ENCODE data around the gene CEMIP2.

CEMIP2 gene

DNA sequence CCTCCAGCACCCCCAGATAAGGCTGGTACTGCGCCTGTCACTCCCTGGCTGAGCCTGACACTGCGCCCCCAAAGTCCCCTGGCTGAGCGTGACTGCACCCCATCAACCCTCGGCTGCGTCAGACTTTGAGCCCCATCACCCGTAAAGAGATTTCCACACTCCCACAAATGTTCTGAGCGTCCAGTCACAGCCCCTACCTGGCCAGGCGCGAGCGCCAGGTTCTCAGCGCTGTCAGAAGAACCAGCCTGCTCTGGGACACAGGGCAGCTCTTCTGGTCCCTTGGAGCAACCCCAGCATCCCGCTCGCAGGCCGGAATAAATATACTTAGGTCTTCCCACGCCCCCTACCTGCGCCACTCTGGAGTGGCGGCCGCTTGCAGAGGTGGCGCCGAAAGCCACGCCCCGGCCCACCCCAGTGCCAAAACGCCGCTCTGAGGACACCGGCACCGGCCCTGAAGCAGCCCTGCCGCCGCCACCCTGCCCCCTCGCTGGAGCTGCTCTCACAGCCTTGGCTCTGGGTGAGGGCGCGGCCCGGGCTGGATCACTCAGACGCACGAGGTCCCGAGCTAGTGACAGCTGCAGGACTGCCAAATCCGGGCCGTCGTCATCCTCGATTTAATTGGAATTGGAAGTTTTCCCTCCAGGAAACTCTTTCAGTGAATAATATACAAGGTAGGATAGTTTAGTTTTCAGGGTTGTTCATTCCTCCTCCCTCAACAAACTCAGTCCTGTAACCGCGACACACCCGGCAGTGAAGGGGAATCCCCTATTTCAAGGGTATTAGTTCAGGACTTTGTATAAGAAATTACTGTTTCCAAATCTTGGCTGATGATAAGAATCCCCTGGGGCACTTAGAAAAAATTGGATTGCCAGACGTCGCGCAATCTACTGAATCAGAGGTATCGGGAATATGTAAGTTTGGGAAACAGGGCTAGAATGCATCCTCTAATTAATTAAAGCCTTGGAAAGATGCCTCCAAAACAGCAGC is 1.2 kb upstream of the CEMIP2 start:
- DNase-seq, result peak; percentile 37 to 85

DNA sequence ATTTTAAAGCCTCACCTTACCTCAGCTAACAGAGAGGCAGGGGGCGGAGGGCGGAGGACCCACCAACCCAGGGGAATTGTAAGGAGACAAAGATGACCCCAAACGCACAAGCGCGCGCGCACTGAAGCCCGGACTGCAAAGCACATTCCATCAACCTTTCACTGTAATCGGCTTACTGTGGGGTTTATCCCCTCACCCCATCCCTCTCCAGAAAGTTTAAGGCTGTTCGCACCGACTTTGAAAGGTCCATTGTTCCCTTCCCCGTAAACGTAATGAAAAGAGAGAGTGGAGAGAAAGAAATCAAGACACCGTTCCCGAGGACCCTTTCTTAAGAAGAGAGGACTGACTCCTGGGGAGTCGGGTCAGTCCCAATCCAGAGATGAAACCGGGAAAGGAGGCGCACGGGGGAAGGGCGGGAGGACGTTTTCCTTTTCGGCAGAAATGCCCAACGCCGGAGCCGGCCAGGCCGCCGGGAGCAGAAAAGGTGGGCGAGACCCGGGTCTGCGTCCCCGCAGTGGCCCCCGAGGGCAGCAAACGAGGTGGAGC is 464 bp downstream of the CEMIP2 start:
- DNase-seq, result peak in 1 of 2 experiments; percentile 50

DNA sequence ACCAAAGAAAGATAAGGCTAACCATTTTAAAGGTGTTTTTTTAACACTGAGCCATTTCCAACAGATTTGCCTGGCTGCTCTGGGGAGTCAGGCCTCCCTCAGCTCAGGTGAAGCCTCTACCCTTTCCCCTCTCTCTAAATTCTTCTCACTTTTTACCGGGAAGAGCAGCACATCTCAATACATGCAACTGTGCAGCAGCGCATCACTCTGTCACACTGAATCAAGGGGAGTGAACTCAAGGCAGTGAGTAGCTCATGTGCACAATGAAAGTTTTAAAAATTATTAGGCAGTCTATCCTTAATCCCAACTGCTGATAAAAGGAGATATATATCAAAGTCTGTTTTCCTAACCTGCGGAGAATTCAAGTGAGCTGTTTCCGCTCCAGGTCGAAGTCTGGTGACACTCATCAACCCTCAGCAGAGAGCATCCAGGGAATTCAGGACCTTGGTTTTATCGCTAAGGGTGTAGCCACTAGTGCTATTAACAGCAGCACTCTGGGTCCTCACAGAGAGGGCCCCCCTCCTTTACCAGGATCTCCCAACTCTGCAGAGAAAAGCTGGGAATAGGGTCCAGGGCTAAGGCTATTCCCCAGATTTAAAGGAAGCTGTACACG is 1.0 kb downstream of the CEMIP2 start:
- peak in 1 of 2 experiments; percentile 12 for DNase-seq

DNA sequence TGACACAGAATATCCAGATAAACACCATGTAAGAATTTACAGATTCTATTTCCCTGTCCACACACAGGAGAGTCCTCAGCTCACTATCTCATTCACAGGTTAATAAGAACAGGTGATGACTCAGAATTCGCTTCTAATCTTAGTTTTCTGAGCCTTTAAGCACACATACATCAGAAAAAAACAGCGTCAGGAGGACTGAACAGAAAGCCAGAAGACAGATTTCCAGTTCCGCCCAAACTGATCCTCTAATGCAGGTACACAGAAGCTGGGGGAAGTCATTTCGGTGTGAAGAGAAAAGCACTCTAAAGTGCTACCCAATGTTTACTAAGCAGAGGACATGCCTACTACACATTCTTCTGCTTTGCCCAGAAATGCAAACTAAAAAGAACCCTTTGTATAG is 1.6 kb downstream of the CEMIP2 start:
- no peak for DNase-seq

DNA sequence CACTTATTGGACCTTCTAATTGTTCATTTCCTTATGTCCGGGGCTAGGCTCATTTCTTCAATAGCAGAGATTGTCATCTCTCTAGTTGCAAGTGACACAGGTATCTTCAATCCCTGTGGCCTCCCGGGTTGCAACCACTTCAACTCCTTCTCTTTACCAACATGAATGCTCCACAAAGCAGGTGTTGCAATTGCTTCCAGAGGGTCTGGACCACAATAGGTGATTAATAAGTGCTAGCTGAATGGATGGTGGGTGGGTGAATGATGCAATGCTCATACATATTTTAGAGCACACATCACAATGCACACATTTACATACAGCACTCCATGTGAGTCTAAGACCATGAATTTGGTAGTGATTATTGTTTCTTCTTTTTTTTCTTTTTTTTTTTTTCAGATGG is 2.6 kb downstream of the CEMIP2 start:
- no peak for DNase-seq

DNA sequence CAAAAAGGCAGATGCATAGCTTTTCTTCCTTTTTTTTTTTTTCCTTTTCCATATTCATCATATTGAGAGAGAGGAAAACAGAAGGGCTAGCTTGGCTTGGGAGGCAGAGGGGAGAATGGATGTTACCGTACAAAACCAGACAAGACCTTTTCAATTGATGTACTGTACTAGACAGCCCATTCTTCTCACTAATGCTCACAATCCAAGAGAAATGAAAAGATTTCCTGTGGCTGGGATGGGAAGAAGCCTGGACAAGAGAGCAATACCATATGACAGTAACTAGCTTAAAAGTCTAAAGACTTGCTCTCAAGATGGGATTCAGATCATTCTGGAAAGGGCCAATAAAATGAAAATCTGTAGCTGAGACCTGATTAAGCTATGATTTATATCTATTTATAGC is 3.4 kb downstream of the CEMIP2 start:
- DNase-seq, result no peak

DNA sequence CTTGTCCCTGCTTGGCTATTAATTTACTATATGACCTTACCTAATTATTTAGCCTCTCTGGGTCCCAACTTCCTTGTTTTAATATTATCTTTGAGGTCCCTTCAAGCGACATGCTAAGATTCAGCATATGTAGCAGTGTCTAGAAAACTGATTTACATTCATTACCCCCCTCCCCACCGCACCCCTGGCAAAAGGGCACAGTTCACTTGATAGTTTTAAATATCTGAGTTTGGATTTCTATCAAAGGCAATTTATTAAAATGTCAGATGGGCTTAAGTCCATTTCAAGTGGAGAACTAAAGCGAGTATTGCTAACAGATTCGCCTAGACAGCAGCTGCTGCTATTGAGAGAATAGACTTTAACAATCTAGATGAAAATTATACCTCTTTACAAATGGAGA is 3.9 kb downstream of the CEMIP2 start:
- no peak for DNase-seq

DNA sequence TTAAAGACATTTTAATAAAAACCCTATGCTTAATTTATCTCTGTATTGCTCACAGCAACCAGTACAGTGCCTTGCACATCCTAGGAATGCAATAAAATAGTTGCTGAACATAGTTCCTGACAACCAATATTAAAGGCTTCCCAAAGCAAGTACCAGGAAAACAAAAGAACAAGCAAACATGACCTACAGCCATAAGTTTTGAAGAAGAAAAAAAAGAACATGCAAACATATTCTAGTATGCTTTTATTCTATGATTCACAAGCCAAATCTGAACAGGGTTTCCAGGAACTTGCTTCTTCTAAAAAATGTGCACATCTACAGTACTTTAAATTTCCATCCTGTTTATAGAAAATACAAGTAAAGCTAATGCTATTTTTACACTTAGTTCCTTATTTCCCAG is 4.5 kb downstream of the CEMIP2 start:
- no peak for DNase-seq

DNA sequence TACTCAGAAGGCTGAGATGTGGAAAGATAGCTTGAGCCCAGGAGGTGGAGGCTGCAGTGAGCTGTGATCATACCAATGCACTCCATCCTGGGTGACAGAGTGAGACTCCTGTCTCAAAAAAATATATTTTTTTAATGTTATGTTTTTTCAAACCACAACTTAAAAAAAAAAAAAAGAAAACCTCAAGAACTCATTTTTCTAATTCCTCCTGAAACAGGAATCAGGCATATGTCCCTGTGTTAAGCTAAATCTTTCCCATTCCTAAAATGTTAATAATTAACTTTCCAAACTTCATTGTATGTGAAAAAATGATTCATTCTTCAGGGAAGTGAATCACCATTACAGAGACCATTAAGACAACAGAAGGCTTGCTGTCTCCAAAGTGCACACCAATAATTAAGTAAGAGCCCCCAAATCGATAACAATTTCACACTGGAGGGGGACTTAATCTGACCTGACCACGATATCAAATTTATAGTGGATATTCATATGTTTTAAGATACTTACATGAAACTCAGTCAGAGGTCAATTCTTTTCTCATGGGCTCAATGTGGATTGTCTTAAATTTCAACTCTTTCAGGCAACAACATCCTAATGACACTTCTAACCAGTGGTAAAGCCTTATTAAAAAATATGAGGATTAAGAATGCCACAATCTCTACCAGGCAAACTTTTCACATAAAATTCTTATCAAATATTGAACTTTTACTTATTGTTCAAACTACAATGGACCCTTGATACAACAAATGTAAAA is 5.2 kb downstream of the CEMIP2 start:
- no peak for DNase-seq

DNA sequence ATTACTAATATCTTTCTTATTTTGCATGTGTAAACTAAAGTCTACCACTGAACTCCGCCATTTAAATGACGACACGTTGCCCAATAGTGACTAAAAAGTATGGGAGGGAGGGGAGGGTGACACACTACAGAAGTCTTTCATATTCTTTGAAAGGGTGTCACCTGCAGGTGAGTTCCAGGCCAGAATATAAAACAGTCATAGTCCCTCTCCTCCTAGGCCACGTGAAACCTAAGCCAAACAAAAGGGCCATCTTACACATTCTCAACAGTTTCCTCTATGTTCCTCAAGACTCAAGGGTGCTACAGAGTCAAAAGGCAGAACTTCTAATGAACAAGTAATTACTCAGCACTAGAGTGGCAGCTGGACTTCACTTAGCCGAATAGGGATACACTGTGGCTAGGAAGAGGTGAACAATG is 6.4 kb downstream of the CEMIP2 start:
- DNase-seq, result peak; percentile 51 to 52

DNA sequence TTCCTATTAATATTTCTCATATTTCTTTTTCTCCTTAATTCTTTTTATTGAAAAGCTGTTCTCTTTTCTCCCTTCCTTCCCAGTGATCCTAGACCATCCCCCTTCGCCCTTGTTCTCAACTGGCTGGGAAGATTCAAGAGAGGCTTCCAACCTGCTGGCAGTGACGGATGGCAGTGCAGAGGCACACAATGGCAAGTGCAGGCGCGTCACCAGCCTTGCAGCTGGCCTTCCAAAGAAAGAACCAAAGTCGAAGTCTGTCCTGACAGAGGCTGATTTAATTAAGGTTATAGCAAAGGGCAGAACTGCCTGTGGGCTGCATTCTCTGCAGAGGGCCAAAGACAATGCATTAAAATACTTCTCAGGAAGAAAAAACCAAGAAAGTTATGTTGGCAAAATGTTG is 7.4 kb downstream of the CEMIP2 start:
- peak in 1 of 2 experiments; percentile 10 for DNase-seq

DNA sequence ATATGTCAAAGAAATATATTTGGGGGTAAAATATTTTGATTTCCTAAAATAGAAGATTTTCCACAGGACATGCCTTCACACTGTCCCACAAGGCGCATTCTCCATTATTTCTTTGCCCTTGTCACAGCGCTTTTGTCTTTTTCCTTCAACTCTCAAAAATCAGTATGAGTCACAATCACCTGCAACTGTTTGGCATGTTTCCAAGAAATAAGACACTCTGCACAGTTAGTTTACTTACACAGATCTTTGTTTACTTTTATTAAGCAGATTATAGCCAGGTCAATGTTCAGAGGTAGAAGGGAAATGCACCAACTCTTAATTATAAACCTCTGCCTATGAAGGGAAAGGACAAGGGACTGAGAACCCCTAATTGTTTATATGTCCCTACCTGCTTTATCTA is 9.5 kb downstream of the CEMIP2 start:
- peak; percentile 41 to 52 for DNase-seq

DNA sequence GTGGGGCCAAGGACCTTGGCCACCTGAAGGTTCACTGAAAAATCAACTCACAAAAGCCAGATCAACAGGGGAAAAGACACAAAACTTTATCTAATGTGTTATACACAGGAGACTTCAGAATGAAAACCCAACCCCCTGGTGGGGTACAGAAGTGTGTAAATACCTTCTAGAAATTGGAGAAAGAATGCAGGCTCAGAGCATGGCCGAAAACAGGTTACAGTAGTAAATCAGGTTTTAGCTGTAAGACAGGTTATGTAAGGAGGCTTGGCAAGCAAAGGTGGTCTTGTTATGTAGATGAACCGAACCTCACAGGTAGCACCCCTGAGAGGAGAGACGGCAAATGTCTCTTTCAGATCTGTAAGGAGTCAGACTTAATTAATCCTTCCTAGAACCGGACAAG is 10.0 kb downstream of the CEMIP2 start:
- DNase-seq, result no peak

DNA sequence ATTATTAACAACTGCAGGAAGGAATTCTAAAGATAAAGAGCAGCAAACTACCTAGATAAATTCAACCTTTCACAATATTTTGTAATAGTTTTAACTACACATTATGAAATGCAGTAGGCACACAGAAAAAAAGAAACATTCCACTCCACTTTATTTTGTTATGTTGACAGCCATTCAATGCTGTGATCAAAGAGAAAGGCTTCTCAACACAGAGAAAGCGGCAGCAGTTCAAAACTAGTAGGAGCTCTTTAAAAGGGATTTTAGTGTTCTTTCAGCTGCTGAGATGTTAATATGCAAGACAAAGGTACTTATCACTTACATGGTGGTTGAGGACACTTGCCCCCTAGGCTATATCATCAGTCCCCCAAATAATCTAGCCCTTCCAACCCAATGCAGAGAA is 11.6 kb downstream of the CEMIP2 start:
- no peak for DNase-seq

DNA sequence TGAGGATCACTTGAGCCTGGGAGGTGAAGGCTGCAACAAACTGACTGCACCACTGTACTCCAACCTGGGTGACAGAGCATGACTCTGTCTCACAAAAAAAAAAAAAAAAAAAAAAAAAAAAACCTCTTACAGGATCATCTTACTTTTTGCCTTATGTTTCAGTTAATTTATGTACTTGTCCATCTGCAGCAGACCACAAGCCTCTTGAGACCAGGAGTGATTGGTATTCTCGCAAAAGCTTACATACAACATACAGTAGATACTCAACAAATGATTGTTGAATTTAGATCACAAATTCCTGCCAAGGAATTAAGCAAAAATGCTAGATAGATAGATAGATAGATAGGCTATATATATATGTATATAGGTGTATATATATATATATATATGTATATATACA is 12.4 kb downstream of the CEMIP2 start:
- no peak for DNase-seq

DNA sequence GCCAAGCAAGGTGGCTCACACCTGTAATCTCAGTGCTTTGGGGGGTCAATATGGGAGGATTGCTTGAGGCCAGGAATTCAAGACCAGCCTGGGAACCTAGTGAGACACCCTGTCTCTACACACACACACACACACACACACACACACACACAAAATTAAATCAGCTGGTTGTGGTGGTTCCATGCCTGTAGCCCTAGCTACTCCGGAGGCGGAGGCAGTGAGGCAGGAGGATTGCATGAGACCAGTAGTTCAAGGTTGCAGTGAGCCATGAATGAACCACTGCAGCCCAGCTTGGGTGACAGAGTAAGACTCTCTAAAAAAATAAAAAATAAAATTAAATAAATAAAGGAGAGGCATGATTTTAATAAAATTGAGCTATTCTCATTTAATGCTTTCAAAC is 13.1 kb downstream of the CEMIP2 start:
- DNase-seq, result no peak

DNA sequence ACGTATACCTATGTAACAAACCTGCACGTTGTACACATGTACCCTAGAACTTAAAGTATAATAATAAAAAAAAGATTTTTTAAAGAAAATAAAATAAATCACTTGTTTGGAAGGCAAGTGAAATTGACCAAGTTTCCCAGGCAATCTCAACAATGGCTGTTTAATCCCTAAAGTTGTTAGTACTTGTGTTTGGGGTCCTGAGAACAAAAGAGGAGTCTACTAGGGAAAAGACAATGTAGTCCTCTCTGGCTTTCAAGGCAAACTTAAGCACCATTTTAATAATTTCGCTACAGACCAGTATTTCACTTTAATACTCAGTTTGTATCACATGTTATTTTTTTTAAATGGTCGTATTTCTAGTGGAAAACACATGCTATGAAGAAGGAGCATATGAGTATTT is 14.2 kb downstream of the CEMIP2 start:
- no peak for DNase-seq

DNA sequence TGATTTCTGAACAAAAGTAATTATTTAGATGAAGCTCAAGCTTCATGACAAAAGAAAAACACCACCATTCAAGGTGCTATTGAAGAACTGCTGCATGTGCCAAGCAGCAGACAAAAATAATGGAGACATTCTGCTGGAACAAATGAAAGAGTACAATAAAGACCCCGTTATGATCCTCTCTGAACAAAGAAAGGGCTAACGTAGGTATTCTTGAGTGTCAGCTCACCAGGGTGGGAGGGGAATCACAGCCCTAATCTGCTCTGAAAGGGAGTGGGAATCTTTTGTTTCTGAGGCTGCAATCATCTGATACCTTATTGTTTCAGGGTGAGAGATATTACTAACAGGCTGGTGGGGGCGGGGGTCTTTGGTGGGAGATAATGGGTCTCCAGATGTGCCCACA is 15.4 kb downstream of the CEMIP2 start:
- no peak for DNase-seq

DNA sequence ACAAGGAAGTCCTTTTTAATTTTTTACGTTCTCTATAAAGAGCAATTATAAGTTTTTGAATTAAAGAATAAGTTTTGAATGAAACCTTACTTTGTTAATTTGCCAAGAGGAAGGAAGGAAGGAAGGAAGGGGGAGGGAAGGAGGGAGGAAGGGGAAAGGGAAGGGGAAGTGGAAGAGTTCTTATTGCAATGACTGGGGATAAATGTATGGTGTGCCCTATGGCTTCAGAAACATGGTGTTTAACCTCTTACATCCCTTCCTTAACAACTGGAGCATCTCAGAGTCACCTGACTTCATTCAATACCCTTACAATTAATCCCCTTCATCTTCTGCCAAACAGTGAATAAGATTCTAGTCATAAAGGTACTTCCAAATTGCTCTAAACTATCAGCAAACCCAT is 16.0 kb downstream of the CEMIP2 start:
- no peak for DNase-seq

DNA sequence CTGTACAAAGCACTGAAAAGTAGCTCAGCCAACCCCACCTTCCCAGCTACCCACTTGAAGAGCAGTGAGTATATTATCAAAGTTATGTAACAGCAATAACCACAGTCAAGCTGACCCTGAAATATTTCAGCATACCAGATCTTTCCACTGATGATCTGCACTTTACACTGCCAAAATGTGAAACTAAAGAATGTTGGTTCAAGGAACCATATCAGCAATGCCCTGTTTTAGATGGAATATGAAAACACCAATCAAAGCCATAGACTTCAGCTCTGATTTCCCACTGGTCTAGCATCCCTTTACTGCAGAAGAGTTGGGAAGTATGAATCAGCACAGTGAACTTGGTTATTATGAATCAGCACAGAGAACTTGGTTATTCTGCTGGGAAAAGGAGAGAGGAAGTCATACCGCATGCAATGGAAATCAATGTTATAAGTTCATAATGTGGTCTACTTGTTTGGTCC is 20.0 kb downstream of the CEMIP2 start:
- DNase-seq, result no peak

DNA sequence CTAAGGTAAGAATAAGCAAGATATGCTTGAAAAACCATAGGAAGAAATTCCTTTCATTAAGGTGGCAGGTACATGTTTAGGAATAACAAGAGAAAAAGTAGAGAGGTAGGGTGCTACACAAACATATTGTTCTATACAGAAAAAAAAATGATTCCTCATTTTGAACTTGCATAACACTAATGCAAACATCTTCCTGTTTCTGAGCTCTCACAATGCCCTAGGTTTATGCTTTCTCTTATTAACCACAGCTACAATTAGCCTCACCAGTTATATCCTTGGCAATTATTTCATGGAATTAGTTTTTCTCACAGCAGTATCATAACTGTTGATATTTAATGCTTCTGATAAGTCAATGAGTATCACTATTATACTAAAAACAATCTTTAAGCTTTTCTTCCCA is 20.7 kb downstream of the CEMIP2 start:
- DNase-seq, result no peak

DNA sequence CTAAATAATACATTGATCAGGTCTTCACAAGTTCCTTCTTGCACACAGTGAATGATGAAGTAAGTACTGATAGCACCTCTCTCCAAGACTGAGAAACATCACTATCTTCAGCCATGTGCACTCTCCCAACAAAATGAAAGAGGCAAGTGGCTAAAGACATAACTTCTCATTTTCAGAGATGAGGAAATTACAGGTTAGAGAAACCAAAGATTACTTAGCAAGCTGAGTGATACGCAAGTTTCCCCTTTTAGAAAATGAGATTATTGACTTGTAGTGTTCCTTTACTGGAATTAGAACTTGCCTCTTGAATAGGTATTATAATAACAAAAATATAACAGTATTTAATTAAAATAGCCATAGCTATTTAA is 21.6 kb downstream of the CEMIP2 start:
- no peak for DNase-seq

DNA sequence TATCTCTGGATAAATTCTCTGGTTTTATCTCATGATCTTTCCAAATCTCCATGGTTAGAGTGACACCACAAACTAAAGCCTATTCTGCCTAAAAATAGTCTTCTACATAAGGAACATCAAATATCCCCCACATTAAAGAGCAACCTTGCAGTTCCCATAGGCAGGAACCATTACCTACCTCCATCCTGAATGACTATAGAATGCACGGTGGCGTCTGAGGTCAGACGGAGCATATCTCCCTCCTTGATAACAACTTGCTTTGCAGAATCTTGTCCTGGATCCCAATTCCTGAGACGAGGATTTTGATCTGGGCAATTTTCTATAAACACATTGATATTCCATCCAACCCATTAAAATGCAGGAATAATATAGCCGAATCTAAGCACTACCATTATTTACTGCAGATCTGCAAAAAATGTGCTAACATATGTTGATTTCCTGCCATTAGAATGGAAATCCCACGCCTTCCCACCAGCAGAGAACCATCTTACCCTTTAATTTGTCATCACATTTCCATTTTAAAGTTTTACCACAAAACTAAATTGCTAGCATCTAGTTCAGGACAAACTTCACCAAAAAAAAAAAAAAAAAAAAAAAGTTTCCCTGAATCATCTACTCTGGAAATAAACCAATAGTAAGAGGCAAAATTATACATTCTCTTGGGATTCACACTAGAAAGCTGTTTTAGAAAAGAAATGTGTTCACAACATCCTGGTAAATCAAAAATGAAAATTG is 22.1 kb downstream of the CEMIP2 start:
- no peak for DNase-seq

Measured in NCI-H526 (cell line).